GM19035 (cell line): Measurements from ENCODE around the gene BCL2L13.

Experiments used
- ATAC-seq: cut with Tn5 transposase; IDR thresholded peaks from one replicate; pipeline ENCODE4 v1.9.1; 2021; ENCODE audit not compliant: unreplicated experiment

Gene BCL2L13

DNA sequence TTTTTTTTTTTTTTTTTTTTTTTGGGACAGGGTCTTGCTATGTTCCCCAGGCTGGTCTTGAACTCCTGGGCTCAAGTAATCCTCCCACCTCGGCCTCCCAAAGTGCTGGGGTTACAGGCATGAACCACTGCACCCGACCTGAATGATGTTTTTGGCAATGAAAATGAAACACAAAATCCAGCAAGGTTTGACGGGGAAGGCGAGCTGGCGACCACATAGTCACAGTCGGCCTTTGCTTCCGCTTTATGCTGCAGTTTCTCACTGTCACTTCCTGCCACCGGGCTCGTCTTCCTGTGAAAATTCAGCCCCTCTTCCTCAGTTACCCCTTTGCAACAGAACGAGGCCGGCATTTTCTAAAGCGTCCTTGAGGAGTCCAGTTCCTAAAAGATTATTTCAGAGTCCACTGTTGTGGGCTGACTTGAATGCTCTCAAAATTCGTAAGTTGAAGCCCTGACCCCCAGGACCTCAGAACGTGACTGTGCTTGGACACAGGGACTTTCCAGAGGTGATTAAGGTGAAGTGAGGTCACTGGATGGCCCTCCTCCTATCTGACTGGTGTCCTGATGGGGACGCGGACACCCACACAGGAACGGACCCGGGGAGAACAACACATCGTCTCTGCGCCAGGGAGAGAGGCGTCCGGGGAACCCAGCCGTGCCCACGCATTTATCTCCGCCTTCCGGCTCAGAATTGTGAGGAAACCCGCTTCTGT lies 138.6 kb downstream of the BCL2L13 start:
- peak; percentile 36 for ATAC-seq

DNA sequence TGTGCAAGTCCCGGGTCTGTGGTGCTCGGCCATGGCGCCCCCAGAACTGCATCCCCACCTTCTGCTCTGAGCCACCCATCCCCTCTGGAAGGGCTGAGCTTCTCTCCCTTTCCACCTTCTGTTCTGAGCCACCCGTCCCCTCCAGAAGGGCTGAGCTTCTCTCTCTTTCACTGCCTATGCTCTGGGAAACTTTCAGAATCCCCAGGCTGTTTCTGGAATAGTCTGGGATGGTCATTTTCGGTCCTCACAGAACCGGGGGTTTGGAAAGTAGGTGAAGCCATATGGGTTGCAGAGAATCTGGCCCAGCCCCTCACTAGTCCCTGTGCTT lies 139.1 kb downstream of the BCL2L13 start:
- no peak for ATAC-seq

DNA sequence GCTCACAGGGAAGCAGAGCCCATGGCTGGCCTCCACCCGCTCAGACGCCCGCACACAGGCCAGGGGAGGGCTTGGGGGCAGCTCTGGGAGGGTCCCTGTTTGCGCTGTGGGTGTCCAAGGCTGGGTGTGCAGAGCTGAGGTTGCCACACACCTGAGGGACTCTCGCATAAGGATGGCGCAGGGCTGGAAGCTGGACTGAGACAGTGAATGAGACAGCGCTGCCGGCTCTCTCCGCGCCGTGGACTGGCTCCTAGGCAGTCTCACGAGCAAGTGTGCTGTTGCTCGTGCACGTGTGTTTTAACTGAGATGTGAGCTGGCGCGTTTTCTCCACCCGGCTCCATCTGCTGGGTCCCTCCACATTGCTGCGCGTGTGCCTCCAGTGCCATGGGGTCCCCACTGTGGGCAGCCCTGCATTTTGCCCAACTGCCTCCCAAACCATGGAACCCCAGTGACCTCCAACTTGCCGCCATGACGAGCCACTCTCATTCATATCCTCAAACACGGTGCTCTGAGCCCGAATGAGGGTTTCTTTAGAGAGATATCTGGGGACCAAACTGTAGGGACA lies 139.9 kb downstream of the BCL2L13 start:
- ATAC-seq = no peak

DNA sequence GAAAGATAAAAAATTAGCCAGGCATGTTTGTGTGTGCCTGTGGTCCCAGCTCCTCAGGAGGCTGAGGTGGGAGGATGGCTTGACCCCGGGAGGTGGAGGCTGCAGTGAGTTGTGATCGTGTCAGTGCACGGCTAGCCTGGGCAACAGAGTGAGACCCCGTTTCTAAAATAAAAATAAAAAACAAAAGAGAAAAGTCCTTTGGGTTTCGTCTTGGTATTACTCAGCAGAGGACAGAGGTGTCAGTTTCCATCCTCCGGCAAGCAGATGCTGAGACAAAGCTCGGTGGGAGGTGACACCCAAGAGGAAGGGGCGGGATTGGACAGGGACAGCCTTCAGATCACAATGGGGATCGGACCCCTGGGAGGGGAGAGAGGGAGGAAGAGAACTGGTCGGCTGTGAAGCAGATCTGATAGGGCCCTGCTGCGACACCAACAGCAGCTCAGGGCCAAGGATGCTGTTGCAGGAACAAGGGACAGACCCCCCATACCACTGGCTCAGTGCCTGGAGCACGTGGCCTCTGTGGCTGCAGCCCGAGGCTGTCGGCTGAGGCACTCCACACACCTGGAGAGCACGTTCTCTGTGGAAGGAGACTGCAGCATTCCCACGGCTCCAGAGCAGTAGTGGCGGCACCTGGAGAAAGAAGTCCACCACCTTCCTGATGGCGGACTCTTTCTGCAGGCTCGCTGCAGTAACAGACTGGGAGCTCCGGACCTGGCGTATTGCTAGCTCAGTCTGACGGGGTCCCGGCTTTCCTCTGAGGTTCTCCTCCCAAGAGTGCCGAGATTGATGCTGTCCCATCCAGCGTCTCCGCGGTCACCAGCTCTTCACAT lies 140.9 kb downstream of the BCL2L13 start:
- ATAC-seq = no peak

DNA sequence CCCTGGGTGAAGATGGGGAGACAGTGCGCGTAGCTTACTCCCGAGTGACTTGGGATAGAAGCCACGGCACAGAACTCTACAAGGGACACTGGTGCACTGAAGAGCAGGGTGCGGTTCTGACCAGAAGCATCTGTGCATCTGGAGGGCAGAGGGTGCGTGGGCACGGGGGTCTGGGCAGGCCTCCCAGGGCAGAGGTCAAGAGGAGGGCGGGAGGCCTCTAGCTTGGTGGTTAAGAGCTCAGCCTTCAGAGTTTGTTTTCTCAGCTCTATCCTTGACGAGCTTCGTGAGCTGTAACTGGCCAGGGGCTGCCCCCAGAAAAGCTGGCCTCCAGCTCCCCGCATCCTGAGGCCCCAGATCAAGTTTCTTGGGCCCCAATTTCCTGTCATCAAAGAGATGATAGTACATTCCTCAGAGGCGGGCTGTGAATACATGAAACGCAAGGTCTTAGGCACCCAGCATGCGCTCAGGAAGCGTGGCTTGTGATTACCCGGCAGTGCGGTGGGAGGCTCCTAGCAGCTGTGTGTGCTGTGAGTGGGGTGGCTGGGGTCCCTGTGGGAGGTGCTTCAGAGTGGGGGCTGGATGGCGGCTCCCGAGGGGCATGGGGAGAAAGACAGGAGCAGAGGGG lies 141.7 kb downstream of the BCL2L13 start:
- ATAC-seq = no peak
